ENCODE results near the gene CHST10. TPM values are rescaled to one million over a fixed set of nuclear protein-coding genes. Genes with fewer than 3 reads are reported as not detected.
"Not testable (repeated sequence)": the region's sequence is repeated elsewhere in the genome, so short reads cannot be mapped to it uniquely, and the experiment has no call there.

Gene CHST10
- total RNA-seq, 1 experiment from 2014 or later, result 29.7 TPM

DNA sequence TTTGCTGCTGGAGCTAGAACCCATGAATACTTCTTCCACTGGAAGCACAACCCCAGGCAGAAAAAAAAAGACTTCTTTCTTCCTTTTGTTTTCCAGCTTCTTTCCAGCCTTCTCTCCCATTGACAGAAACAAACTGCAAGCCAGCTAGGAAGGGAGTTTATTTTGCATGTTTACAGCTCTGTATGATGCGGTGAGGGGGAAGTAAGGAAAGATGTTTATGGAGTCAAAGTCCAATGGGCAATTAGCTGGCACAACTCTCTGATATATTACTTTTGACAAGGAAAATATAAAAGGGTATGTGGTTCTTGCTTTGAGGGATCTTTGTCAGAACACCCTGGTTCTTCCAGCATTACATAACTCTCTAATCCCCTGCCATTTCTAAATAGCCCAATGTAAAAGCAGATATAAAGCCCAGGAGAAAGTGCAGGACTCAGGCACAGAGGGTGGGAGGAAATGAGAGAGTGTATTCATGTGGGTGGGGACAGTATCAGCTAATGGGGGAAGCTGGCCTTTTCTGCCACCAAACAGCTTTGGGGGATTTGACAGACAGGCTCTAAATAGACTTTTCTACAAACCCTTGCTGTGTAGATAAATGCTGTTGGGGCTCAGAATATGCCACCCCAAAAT lies 43.5 kb upstream of the CHST10 start:
- no peak overlapping the region for H4K91ac ChIP-seq (ENCODE audit: insufficient read length, low read depth, low read length)
- DNase-seq, result no peak
- H3K79me1 ChIP-seq (ENCODE audit: insufficient read depth, low read depth, low read length, poor library complexity, severe bottlenecking), result no peaks in the 10 kb centered on the region
- TF ChIP-seq, protein P1, sequence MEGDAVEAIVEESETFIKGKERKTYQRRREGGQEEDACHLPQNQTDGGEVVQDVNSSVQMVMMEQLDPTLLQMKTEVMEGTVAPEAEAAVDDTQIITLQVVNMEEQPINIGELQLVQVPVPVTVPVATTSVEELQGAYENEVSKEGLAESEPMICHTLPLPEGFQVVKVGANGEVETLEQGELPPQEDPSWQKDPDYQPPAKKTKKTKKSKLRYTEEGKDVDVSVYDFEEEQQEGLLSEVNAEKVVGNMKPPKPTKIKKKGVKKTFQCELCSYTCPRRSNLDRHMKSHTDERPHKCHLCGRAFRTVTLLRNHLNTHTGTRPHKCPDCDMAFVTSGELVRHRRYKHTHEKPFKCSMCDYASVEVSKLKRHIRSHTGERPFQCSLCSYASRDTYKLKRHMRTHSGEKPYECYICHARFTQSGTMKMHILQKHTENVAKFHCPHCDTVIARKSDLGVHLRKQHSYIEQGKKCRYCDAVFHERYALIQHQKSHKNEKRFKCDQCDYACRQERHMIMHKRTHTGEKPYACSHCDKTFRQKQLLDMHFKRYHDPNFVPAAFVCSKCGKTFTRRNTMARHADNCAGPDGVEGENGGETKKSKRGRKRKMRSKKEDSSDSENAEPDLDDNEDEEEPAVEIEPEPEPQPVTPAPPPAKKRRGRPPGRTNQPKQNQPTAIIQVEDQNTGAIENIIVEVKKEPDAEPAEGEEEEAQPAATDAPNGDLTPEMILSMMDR (conservative IDR thresholded peaks at IDR 0.05), result no peak
- H3K23ac ChIP-seq (ENCODE audit: insufficient read length, low read depth, low read length), result no peak overlapping the region
- H2BK5ac ChIP-seq (ENCODE audit: insufficient read length, low read length), result no peak overlapping the region
- H3K36me3 Mint-ChIP-seq (ENCODE audit: insufficient read depth in 1 of 3, low read depth in 3 of 3), result peaks cover 13 to 19% (median 17%) of the 10 kb centered on the region in 3 experiments
- H2BK20ac ChIP-seq (ENCODE audit: low read depth, low read length, poor library complexity, severe bottlenecking), result no peak overlapping the region
- no peak overlapping the region for H4K5ac ChIP-seq (ENCODE audit: insufficient read length, low read depth, low read length)
- no peaks in the 10 kb centered on the region for H4K20me1 ChIP-seq (ENCODE audit: control insufficient read depth, insufficient read depth, insufficient read length)
- no peak overlapping the region for H3K27ac ChIP-seq (ENCODE audit: insufficient read length, low read depth, low read length)
- H2AK5ac ChIP-seq (ENCODE audit: insufficient read length, low read length), result no peak overlapping the region
- no peak overlapping the region for H3K14ac ChIP-seq (ENCODE audit: insufficient read depth, low read length)
- no peaks in the 10 kb centered on the region for H3K23me2 ChIP-seq (ENCODE audit: insufficient read length, low read depth, low read length, poor library complexity, severe bottlenecking)
- H3K27me3 ChIP-seq (ENCODE audit: insufficient read depth, low read length), result no peaks in the 10 kb centered on the region
- no peaks in the 10 kb centered on the region for H3K9me3 ChIP-seq (ENCODE audit: control insufficient read depth, low read depth, low read length)
- H4K8ac ChIP-seq (replicated peaks; ENCODE audit: insufficient read length, low read depth, low read length), result no peak overlapping the region
- peaks cover 0 to 11% of the 10 kb centered on the region in 2 experiments; a peak in 2 of 4 replicates for H3K4me1 Mint-ChIP-seq
- no peak overlapping the region for H3K56ac ChIP-seq (ENCODE audit: insufficient read length, low read depth, low read length)
- H2BK120ac ChIP-seq (ENCODE audit: low read depth, low read length, poor library complexity, severe bottlenecking), result no peak overlapping the region
- H3K27ac Mint-ChIP-seq, result no peak overlapping the region
- no CpG with 5 or more reads among the region's 1 CpG for WGBS (ENCODE audit: extremely low coverage, insufficient read length, low lambda C conversion rate)
- no peak overlapping the region for H2BK12ac ChIP-seq (ENCODE audit: insufficient read length, low read depth, low read length)
- H3K4me2 ChIP-seq (ENCODE audit: insufficient read depth, insufficient read length, low read length), result no peak overlapping the region
- H3K4me1 ChIP-seq (ENCODE audit: insufficient read depth, low read length), result no peaks in the 10 kb centered on the region
- H3T11ph ChIP-seq (ENCODE audit: low read length), result no peak overlapping the region
- H3K27me3 Mint-ChIP-seq (ENCODE audit: low read depth), result no peaks in the 10 kb centered on the region; the same call in 1 of the 2 replicates
- no peaks in the 10 kb centered on the region for H3K79me2 ChIP-seq (ENCODE audit: insufficient read depth, low read length)
- no peak overlapping the region for H3K18ac ChIP-seq (ENCODE audit: insufficient read length, low read depth, low read length)
- no peak overlapping the region for H2BK15ac ChIP-seq (ENCODE audit: low read depth, low read length)
- H3K9ac ChIP-seq (ENCODE audit: extremely low read depth, insufficient read length, low read length), result no peak overlapping the region
- no peak overlapping the region for H2AFZ ChIP-seq (ENCODE audit: low read length)
- no peak overlapping the region for H3K4me3 Mint-ChIP-seq
- peaks cover 57 to 64% of the 10 kb centered on the region in 2 experiments for H3K9me3 Mint-ChIP-seq
- H3K4ac ChIP-seq (ENCODE audit: low read depth, low read length), result no peak overlapping the region

DNA sequence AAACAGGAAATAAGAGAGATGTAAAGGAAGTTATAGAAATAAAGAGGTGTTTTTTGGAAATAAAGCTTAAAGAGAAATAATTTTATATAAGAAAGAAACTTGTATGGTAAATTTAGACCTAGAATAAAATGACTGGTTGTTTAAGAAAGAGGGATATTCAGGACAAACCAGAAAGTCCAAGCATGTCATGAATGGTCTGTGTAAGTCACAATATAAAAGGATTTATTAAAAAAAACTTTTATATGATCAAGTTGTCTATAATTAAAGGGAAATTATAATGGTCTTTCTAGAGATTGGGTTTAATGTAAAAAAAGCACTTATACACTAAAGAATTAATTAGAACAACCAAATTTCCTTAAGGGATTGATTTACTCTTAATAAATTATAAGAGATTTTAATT lies 38.9 kb upstream of the CHST10 start:
- Mint-ChIP-seq H3K9me3 (peaks cover 66 to 70% of the 10 kb centered on the region in 2 experiments), H3K36me3 (ENCODE audit: insufficient read depth in 1 of 3, low read depth in 3 of 3) (peaks cover 11 to 25% (median 19%) of the 10 kb centered on the region in 3 experiments)
- H3K4me3 Mint-ChIP-seq; H2AFZ ChIP-seq (ENCODE audit: low read length); H2BK120ac ChIP-seq (ENCODE audit: low read depth, low read length, poor library complexity, severe bottlenecking); H3K9ac ChIP-seq (ENCODE audit: extremely low read depth, insufficient read length, low read length); H2BK12ac ChIP-seq (ENCODE audit: insufficient read length, low read depth, low read length); H3K4me1 Mint-ChIP-seq; H4K8ac ChIP-seq (replicated peaks; ENCODE audit: insufficient read length, low read depth, low read length); H2BK20ac ChIP-seq (ENCODE audit: low read depth, low read length, poor library complexity, severe bottlenecking); H3K79me2 ChIP-seq (ENCODE audit: insufficient read depth, low read length); H3K27me3 Mint-ChIP-seq (ENCODE audit: low read depth); H3K4me2 ChIP-seq (ENCODE audit: insufficient read depth, insufficient read length, low read length); H3T11ph ChIP-seq (ENCODE audit: low read length); H3K79me1 ChIP-seq (ENCODE audit: insufficient read depth, low read depth, low read length, poor library complexity, severe bottlenecking); H3K18ac ChIP-seq (ENCODE audit: insufficient read length, low read depth, low read length); DNase-seq; H3K4me1 ChIP-seq (ENCODE audit: insufficient read depth, low read length); H3K9me3 ChIP-seq (ENCODE audit: control insufficient read depth, low read depth, low read length); H3K23ac ChIP-seq (ENCODE audit: insufficient read length, low read depth, low read length); H4K91ac ChIP-seq (ENCODE audit: insufficient read length, low read depth, low read length); H3K27ac Mint-ChIP-seq; H3K23me2 ChIP-seq (ENCODE audit: insufficient read length, low read depth, low read length, poor library complexity, severe bottlenecking); H2BK15ac ChIP-seq (ENCODE audit: low read depth, low read length); H4K5ac ChIP-seq (ENCODE audit: insufficient read length, low read depth, low read length); H2BK5ac ChIP-seq (ENCODE audit: insufficient read length, low read length); H3K14ac ChIP-seq (ENCODE audit: insufficient read depth, low read length); H2AK5ac ChIP-seq (ENCODE audit: insufficient read length, low read length); H3K27ac ChIP-seq (ENCODE audit: insufficient read length, low read depth, low read length); H3K56ac ChIP-seq (ENCODE audit: insufficient read length, low read depth, low read length); H4K20me1 ChIP-seq (ENCODE audit: control insufficient read depth, insufficient read depth, insufficient read length); H3K4ac ChIP-seq (ENCODE audit: low read depth, low read length); H3K27me3 ChIP-seq (ENCODE audit: insufficient read depth, low read length): not testable (repeated sequence)
